K562 treated with DMSO at 1 percent for 48 hours (cell line): ENCODE measurements around the gene UBE2V1. TPM values are rescaled to one million over a fixed set of nuclear protein-coding genes. Genes with fewer than 3 reads are reported as not detected.

Source experiments
- total RNA-seq: library from RNA; unstranded; fragments of 300-600 nt; gene quantifications from 2 replicates; pipeline ENCODE4 v1.2.3, GENCODE V29; 2022; ENCODE audit warnings: low replicate concordance; ENCODE audit errors: extremely low read depth

Gene UBE2V1
- not detected in 2 replicates for total RNA-seq

DNA sequence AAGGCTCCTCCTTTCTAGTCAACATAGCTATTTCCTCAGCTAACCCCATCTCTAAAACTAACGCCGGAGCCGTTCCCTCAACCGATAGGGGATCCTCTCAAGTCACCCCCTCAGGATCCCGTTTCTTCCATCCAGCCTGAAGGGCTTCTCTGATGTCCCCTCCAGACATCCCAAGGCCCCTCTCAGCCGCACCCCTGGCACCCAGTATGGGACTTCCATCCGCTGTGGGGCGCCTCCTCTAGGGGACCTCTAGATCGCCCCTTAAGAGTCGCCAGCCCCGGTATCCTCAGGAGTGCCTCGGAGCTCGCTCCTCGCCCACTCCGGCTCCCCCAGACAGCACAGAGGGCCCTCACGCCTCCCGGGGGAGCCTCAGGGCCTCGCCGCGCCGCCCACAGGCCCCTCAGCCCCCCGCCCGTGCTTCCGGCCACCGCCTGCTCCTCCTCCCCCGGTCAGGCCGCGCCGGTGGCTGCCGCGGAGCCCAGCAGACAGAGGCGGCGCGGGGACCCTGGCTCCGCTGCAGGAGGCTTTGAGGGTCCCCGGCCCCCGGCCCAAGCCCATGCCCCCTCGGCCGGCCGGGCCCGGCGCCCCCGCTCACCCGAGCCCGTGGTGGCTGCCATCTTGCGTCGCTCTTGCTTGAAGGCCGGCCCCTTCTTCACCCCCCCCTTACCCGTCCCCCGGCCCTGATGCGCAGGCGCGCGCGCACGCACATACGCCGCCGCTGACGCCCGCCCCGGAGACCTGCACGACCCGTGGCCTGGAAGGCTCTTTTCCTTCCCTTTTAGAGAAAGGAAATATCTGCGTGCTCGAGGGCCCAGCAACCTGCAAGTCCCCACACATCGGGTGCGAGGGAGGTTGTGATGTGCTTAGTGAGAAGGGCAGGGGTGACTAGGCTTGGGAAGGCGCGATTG, at the start of gene UBE2V1:
Gene UBE2V1 (minus strand): TSS at position 639 of the 908 bp plus-strand sequence. CDS start 22 bp downstream, at position 617.

DNA sequence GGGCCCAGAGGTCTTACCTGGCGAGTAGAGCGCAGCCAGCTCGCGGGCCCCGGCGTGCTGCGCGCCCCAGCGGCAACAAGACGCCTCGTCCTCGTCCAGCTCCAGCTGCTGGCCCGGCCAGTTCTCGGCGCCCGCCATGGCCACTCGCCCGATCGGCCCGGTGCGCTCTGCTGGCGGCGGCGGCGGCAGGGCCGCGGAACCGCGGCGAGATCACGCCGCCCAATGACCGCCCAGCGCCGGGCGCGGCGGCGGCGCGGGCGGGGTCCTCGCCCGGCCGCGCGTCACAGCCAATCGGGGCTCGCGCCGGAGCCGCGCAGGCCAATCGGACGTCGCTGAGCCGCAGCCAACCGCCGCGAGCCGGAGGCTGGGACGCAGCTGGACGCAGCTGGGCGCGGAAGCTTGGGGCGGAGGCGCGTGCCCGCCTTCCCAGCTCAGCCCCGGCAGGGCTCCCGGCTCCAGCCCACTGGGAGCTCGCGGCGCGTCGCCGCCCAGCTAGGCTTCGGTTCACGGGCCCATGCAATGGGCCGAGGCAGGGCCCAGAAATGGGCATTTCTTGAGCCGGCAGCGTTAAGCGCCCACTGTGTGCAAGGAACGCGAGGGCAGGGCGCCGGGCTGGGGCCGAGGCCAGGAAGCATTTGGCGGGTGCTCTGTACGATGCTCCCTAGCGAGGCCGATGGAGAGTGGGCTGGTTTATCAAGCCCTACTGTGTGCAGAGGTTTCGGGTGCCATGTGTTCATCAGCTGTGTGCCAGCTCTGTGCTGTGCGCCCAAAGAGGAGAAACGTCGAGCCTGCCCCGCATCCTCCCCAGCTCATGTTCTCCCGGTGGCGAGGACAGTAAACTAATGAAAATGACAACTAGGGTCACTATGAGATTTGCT, 40.8 kb upstream of the UBE2V1 start, which contains the start of gene PEDS1:
Gene PEDS1 (minus strand): TSS at position 224 of the 878 bp plus-strand sequence. CDS start 86 bp downstream, at position 138.

Other genes with a start within 250 kb of the UBE2V1 start
- gene SPATA2, start 197.6 kb downstream of the UBE2V1 start, total RNA-seq: not detected in 2 replicates
- not detected in 2 replicates for gene RNF114, start 176.8 kb downstream of the UBE2V1 start, total RNA-seq
- gene SNAI1, start 130.2 kb downstream of the UBE2V1 start, total RNA-seq: not detected in 2 replicates
- not detected in 2 replicates for gene PEDS1, start 40.6 kb upstream of the UBE2V1 start, total RNA-seq
- 687 TPM in 1 of 2 replicates, not detected in the other for gene CEBPB, start 77.7 kb upstream of the UBE2V1 start, total RNA-seq